Measurements from ENCODE around the gene COL4A3.
A peak's percentile ranks its signal among the peaks of the same experiment; 100 is the strongest.
"Not testable (repeated sequence)": the region's sequence is repeated elsewhere in the genome, so short reads cannot be mapped to it uniquely, and the experiment has no call there.

The COL4A3 gene

DNA sequence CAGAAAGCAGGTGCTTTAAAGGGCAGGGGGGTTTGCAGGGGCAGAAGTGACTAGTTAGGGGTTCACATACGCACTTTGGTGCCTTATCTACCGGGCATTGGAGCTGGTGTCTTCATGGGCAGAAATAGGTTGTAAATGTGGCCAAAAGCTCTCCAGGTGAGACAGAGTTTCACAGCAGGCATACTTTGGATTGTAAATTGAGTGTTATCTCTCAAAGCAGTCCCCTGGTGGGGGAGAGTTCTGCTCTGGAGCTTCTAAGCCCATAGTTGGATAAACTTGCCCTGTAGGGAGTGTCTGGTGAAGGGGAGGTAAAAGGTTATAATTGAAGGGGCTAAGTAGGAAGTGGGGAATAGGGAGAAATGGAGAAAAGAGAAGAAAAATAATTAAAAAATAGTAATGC lies 43.1 kb downstream of the COL4A3 start:
- no peak for DNase-seq (ENCODE audit: low spot score)

DNA sequence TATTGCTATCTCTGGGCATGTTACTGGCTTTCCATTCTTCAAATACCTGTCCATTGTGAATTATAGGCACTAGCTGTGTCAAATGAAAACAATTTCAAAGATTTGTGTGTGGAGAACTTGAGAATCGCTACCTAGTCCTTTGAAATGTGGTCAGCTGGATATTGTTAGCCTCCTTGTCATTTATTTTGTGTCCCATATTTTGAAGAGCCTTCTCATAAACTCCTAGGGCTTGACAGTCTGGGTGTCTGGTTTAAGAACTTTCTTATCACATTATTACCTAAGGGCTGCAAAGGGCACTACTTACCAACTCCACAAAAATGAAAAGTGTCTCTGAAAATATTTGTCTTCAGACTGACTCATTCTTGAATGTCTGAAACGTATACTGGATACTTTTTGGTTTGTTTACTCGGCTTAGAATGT lies 50.2 kb downstream of the COL4A3 start:
- DNase-seq (ENCODE audit: low spot score): no peak

DNA sequence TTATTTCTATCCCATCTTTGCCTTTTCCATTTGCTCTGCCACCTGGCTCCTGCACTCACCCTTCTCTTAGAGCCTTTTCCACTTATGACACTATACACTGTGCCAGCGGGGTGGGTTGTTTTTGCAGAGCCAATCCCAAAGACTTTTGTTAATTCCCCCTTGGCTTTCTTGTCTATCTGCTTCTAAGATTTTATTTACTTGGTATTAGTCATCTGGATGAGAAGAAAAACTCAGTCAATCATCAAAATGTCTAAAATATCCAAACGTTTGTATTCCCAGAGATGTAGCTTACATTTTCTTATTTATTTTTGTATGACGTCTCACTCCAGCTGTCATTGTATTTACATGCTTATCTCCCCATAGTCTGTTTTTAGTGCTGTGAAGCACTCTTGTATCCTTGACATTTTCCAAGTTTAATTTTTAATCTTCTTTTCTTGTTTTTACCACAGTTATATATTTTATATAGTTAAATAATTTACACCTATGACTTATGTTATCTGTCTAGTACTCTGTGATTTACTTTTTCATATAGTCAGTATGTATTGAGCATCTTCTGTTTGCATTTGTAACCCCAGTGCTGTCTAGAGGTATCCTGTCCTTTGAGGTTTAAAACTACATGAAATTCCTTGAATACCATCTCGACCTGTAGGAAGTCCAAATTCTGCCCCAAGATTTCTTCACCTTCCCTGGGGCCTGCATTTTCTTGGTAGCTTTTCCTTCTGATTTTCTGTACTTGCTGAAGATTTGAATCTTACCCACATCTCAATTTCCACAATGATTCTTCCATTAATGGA lies 55.1 kb downstream of the COL4A3 start:
- no peak for DNase-seq (ENCODE audit: low spot score)

DNA sequence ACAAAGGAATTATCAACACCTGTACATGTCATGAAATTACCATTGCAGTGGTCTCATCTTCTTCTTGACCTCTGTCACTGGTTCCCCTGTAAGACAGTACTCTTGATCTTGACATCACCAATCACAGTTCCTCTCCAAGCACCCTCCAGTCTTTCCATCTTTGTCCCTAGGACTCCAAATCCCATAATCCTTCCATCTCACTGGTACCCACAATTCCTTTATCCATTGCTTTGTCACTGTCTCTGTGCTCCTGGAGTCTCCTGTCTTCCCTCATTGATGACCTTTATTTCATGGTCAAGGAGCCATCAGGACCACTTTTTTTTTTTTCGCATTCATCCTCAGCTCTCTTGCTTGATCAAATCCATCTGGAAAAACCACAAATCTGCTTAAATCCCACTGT lies 56.7 kb downstream of the COL4A3 start:
- no peak for DNase-seq (ENCODE audit: low spot score)

DNA sequence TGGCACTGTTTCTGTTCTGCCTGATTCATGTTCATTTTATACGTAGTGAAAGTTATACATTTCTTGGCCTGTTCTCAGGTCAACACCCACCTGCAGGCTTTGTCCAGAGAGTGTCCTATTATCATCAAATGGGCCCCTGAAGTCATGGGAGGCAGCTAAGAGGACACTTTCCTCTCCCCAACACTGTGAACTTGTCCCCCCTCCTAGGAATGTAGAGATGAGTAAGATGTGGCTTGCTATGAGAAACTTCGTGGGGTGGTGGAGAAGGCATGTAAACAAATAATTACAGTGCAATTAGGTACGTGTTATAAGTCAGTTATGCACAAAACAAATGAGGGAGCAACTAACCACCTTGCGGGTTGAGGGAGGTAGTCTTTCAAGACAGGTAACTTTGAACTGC lies 57.9 kb downstream of the COL4A3 start:
- no peak for DNase-seq (ENCODE audit: low spot score)

DNA sequence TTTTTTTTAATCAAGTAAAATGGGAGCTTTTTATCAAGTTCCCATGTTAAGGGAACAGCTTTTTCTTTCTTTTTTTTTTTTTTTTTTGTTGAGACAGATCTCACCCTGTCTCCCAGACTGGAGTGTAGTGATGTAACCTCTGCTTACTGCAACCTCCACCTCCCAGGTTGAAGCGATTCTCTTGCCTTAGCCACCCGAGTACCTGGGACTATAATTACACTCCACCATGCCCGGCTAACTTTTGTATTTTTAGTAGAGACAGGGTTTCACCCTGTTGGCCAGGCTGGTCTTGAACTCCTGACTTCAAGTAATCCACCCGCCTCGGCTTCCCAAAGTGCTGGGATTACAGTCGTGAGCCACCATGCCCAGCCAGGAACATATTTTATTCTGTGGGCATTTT lies 61.2 kb downstream of the COL4A3 start:
- DNase-seq (ENCODE audit: low spot score): not testable (repeated sequence)

DNA sequence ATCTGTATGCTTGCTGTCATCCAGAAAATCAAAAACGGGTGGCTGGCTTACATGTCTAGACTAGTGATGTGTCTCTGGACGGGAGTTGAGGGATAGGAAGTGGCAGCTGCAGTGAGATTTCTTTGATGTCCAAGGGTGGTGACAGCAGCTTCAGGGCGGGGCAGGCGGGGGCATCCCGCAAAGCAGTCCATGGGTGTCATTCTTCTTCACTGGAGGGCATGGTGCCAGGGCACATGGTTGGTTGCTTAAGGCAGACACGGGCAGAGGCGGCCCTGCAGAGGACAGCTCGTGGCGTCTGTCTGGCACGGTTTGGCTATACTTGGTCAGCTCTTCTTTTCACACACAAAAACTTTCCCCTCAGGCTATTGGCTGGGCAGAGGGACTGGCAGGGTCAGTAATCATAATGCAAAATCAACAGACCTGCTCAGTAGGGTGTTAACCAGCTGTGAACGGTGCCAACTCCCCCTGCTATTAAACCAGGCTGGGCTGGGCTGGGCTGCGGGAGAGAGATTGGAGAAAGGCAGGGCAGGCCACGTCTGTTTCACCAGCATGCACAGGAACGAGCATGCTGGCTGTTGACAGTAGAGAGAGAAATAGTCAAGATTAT lies 63.7 kb downstream of the COL4A3 start:
- peak; percentile 67 for DNase-seq (ENCODE audit: low spot score)

DNA sequence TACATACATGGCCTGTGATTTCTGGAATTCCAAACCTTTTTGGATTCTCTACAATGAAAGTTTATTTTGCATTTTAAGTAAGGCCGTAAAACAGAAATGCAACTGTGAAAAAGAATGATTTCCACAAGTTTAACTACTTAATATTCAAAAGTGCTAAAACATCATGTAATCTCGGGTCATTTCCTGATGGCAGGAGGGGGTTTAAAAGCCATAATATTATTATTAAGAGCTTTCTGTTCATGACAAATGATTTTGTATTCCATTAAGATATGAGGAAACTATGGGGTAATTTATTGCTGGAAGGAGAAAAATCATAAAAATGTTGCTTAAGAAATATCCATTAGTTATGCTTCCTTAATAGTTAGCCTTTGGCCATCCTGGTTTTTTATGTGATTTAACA lies 65.7 kb downstream of the COL4A3 start:
- DNase-seq (ENCODE audit: low spot score): no peak

DNA sequence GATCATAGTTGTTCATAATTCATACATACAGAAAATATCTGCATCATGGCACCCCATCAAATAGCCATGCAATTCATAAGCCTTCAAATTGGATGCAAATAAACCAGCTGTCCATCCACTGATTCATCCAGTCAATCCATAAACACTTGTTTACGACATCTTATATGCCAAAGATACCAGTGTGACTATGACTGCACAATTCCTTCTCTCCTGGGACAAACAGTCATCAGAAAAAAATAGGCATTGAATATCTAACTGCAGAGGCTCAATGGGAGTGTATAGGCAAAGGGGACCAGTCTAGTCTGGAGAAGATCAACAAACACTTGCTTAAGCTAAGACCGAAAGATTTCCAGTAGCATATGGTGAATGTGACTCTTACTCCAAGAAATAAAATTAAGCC lies 70.0 kb downstream of the COL4A3 start:
- DNase-seq (ENCODE audit: low spot score): no peak

DNA sequence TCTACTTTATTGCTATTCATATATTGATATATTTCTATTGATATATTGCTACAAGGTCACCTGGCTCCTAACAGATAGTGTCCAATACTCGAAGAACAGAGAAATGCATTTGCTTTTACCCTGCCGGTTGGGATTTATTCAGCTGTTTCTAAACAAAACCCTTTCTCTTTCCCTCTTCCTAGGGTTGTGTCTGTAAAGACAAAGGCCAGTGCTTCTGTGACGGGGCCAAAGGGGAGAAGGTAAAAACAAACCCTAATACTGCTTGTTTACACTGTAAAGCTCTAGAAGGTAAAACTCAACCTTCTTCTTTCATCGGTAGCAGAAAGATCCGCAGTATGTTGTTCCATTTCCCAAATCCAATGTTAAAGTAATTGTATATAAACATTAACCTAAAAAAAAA lies 73.4 kb downstream of the COL4A3 start:
- no peak for DNase-seq (ENCODE audit: low spot score)

DNA sequence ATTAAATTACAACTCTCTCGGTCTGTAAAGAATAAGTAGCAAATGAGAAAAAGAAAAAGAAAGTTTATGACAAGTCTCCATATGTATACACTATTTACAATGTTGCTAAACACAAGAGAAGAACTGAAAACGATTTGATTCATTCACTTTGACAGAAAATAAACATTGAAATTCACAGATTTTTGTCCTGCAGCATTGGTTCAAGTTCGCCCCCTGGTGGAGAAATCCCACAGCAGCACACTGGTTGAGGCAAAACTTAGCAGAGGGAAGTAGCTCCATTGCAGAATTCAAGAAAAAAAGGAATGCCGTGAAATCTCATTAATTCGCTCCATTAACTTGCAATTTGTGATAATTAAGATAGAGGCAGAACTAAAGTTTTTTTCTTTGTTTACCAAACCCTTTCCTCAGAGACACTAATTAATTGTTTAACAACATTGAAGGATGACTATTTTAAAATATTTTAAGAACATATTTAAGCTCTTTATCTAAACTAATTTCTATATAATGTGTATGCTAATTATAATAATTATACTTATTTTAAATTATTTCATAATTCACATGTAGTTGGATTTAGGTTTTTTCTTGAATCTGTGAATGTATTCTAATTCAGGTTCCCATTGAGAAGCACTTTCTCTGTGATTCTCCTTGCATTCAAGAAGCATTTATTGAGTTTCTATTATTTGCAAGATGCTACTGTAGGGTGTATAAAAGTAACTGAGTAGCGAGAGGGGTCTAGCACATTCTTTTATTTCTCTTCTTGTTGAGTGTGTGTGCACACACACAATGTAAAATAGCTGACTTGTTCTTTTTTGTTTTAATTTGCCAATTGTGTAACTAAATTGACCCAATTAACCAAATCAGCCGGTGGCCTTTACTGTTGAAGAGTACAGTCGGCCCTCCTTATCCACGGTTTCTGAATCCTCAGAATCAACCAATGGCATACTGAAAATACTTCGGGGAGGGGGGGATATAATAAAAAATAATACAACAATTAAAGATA lies 74.1 kb downstream of the COL4A3 start:
- DNase-seq (ENCODE audit: low spot score): peak; percentile 67

DNA sequence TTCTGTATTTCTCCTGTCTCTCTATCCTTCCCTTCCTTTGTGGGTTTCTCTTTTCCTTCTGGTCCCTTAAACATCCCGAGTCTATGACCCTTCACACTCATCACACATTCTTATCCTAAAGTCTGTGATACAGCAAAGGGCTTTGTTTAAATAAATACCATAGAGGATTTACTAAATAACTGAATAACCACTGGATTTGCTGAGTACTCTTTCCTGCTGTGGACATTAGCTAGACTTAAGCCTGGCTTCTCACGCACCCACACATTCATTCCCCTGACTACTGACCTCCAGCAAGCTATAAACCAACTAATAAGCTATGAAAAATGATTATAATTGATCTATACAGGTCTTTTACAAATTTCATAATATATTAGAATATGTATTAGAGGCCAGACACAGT lies 76.6 kb downstream of the COL4A3 start:
- no peak for DNase-seq (ENCODE audit: low spot score)

DNA sequence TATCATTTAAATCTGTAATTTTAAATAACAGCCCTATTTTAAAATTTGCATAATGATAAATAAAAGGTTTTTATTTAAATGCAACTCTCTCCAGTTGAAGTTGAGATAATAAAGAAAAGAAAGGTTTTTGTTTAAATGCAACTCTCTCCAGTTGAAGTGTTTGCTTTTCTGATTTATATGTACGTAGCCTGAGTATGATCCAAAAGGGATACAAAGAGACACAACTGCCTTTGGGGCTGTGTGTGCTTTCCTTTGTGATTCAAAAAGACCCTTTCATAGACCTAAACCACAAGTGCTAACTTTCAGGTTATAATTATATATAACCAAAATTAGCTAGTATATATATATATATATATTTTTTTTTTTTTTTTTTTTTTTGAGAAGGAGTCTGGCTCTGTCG lies 84.5 kb downstream of the COL4A3 start:
- DNase-seq (ENCODE audit: low spot score): no peak

DNA sequence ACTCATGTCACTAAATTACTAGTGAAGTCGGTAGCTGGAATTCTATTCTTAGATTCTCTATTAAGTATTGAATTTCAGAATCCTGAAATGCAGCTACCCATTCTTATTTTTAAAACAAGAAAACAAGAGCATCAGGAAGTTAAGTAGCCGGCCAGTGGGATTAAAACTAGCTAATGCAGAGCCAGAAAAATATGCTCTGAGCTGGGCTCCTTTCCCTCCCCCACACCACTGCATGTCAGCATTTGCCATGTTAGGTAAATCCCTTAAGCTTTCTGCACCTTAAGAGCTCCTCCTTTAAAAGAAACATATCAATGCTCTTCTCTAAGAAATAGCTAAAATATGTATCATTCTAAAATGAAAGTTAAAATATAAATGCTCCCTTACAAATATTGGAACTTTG lies 88.4 kb downstream of the COL4A3 start:
- DNase-seq (ENCODE audit: low spot score): no peak

DNA sequence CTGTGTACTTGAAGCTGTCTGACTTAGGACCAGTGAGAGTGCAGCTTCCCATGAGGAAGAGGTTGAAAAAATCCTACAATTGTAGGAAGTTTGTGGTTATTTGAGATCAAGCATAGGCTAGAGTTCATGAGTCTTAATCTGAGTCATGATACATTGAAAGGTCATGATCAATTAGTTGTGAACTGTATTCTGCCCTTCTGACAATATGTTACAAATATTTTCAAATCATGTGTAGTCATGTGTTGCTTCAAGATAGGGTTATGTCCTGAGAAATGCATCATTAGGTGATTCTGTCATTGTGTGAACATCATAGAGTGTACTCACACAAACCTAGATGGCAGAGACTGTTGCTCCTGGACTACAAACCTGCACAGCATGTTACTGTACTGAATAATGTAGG lies 92.2 kb downstream of the COL4A3 start:
- peak; percentile 56 for DNase-seq (ENCODE audit: low spot score)

DNA sequence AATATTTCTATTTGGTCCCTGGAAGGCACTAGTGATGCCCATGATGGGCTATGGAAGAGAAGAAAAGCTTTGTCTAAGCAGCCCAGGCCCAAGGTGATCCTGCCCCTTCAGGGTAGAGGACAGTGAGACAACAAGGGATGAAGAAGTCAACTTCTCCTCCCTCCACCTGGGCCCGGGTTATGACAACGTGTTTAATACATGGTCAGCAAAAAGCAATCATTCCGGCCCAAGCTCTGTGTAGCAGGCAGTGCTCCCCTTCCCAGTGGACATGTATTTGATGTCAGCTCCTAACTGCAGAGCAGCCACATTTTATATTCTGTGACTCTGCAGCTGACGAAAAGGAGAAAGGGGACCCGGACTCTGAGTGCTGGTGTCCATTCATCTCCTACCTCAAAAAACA lies 93.4 kb downstream of the COL4A3 start:
- no peak for DNase-seq (ENCODE audit: low spot score)

DNA sequence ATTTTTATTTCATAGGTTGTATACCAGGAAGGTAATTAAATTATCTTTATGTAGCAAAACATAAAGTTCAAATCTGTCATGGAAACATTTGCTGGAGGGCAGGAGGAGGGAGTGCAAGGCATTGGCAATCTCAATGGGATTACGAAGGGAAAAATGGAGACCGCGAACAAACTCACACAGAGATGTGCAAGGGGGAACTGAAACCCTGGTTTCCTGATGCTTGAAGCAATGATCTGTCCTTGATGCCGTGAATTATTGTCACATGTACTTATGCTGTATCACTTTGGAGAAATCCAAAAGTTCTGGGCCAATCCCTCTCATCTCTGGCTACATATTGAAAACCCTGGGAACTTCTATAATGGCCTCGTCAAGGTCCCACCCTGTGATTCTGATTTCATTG lies 95.6 kb downstream of the COL4A3 start:
- DNase-seq (ENCODE audit: low spot score): no peak

DNA sequence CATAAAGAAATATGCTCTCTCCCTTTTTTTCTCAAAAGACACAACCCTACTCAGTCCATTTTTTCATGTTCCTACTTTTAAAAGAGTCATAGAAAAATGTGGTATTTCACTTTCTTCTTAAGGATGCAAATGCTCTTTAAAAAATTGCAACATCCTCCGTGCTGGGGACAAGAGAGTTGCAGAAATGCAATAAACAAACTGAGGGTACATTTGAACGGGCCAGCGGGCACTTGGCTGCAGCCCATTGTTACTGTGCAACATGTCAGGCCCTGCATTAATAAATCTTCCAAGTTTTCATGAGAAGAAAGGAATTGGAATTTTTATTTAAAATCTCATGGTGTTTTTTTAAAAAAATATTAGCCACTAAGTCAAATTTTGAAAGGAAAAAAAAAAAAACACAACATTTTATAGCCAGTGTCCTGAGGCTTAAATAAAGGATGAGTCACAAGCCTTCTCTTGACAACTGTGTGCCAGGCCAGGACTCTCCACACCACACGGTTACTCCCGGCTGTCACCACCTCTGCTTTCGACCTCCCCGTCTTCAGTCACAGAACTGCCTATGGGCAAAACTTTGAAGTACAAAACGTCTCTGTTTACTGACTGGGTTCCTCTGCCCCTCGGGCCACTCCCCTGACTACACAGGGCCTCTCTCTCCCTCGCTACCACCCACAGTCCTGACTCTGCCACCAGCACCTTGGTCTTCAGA lies 103.1 kb downstream of the COL4A3 start:
- no peak for DNase-seq (ENCODE audit: low spot score)

DNA sequence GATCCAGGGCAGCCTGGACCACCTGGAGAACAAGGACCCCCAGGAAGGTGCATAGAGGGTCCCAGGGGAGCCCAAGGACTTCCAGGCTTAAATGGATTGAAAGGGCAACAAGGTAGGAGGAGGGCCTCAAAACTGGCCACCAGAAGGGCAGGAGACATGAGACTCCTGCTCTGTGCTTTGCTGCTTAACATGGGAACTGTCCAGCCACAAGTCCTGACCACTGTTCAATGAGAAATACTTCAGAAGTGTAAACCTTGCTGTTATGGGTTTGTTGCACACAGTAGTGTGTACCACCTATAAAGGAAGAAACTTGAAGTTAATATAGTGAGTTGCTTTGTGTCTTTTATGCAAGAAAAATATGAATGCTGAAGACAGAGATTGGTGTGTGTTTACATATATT lies 116.5 kb downstream of the COL4A3 start:
- DNase-seq (ENCODE audit: low spot score): no peak

DNA sequence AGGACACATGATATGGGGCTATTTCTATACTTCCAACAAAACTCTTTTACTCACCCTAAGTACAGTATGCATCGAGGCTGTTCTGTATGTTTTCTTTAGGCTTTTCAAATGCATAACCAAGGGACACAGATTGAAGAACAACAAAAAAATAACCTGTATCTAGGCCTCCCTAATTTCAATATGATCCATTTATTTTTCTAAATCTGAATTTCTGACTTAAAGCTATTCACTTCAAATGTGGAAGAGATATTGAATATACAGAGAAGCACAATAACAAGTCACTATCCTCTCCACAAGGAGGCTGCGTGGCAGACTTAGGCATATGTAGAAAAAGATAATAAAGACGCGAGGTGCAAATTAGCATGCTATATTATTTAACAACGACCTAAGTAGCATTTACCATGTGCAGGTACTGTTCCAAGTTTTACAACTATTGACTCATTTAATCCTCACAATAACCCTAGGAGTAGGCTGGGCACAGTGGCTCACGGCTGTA lies 121.4 kb downstream of the COL4A3 start:
- no peak for DNase-seq (ENCODE audit: low spot score)

DNA sequence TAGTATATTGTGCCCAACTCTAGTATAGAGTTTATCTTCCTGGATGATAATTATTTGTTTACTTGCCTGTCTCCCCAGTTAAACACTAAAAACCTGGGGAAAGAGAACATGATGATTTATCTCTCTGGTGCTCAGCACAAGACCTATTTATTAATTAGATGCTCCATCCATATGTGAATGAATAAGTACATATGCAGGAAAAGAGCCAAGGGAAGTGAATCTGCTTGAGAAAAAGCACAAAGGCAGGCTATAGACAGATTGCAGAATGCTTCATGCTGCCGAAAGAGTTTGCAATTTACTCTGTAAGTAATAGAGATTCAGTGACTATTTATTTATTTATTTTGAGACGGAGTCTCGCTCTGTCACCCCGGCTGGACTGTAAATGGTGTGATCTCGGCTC lies 123.3 kb downstream of the COL4A3 start:
- DNase-seq (ENCODE audit: low spot score): no peak

DNA sequence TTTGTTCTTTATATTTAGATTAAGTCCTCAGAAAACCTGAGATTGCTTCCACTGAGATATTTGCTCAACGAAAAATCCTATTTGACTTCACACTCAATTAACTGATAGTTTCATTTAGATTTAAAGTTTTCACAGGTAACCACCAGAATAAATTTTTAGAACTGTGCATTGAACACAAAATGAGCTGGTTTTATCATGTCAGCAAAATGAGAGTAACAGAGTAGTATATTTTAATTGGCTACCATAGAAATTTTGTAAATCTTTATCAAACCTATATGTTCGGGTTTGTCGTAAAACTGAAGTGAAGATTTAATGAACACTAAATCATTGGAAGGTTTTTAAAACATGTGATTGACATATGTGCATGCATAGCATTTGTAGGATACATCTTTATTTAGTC lies 127.9 kb downstream of the COL4A3 start:
- DNase-seq (ENCODE audit: low spot score): no peak

Data from kidney tubule cell (primary cell).